Activated CD4-positive, alpha-beta T cell treated with anti-CD3 and anti-CD28 coated beads, Interleukin-2, amount 50 U/mL, for 16 hours (primary cell): ENCODE results near the gene NME1.
"Not testable (repeated sequence)": the region's sequence is repeated elsewhere in the genome, so short reads cannot be mapped to it uniquely, and the experiment has no call there.

Experiments used
- DNase-seq: peaks from one replicate; pipeline ENCODE4 v3.0.0-alpha.2; 2020

Gene NME1

GRCh38 chr17:51153210-51154072, at the start of gene NME1:
TSS of gene NME1 (plus strand) at chr17:51153559. CDS start at chr17:51155655, 2,096 bp downstream.
- peak; percentile 99 for DNase-seq

GRCh38 chr17:51107778-51108177, 45.6 kb upstream of the NME1 start:
- DNase-seq, result no peak

- DNase-seq, result not testable (repeated sequence)
Observed at GRCh38 chr17:51112303-51113222, 40.8 kb upstream of the NME1 start.

- no peak for DNase-seq
Observed at GRCh38 chr17:51115179-51115578, 38.2 kb upstream of the NME1 start.

GRCh38 chr17:51118330-51119195, 34.8 kb upstream of the NME1 start:
- no peak for DNase-seq

- peak; percentile 42 for DNase-seq
Observed at GRCh38 chr17:51119415-51120356, 33.7 kb upstream of the NME1 start.

GRCh38 chr17:51120357-51120738, 33.0 kb upstream of the NME1 start:
- DNase-seq, result peak; percentile 47

GRCh38 chr17:51120739-51121619, 32.4 kb upstream of the NME1 start, which contains the start of gene SPAG9:
TSS of gene SPAG9 (minus strand) at chr17:51120868. CDS start at chr17:51120656, 212 bp downstream.
- DNase-seq, result peak; percentile 92

GRCh38 chr17:51121620-51122472, 31.5 kb upstream of the NME1 start:
- peak; percentile 92 for DNase-seq

GRCh38 chr17:51122473-51123115, 30.8 kb upstream of the NME1 start:
- DNase-seq, result not testable (repeated sequence)

- no peak for DNase-seq
Observed at GRCh38 chr17:51124640-51125503, 28.5 kb upstream of the NME1 start.

- peak; percentile 21 for DNase-seq
Observed at GRCh38 chr17:51128076-51128475, 25.3 kb upstream of the NME1 start.

- no peak for DNase-seq
Observed at GRCh38 chr17:51132964-51133319, 20.4 kb upstream of the NME1 start.

- no peak for DNase-seq
Observed at GRCh38 chr17:51133365-51133764, 20.0 kb upstream of the NME1 start.

- no peak for DNase-seq
Observed at GRCh38 chr17:51135956-51136355, 17.4 kb upstream of the NME1 start.

GRCh38 chr17:51142597-51142996, 10.8 kb upstream of the NME1 start:
- DNase-seq, result no peak

GRCh38 chr17:51144266-51145022, 8.9 kb upstream of the NME1 start:
- DNase-seq, result no peak
